H1 (cell line): Measurements from ENCODE around the gene DOCK3. TPM values are rescaled to one million over a fixed set of nuclear protein-coding genes. Genes with fewer than 3 reads are reported as not detected.

Source experiments
- CTCF ChIA-PET: fragments of 300-600 bp; sonication (Branson Sonifier 250); formaldehyde crosslinking; loops from one replicate; lab custom pipeline; 2021; ENCODE audit not compliant: partially characterized antibody; lab: Charles Lee
- POLR2A ChIA-PET: fragments of 300-600 bp; sonication (Branson Sonifier 250); formaldehyde crosslinking; loops from one replicate; lab custom pipeline; 2021; ENCODE audit warnings: inconsistent platforms; ENCODE audit not compliant: partially characterized antibody; lab: Charles Lee
- DNase-seq, 2 experiments: peaks; one replicate each; pipeline versions ENCODE4 v3.0.0 to v3.0.0-alpha.2; 2010 to 2022; ENCODE audit warnings: low spot score in 2 of 2, low read depth in 1 of 2, mixed read lengths in 1 of 2
- FAIRE-seq: peaks from 2 replicates; lab custom pipeline; 2011; peaks lifted over from hg19 to GRCh38; lab: Jason Lieb, UNC
- H2AFZ ChIP-seq: 2 replicates; pipeline ENCODE4 v1.8.1; 2012; ENCODE audit warnings: low read length, inconsistent platforms
- H2AK5ac ChIP-seq: 2 replicates; pipeline ENCODE4 v1.6.1; 2013; ENCODE audit warnings: low read depth, low read length
- H2BK120ac ChIP-seq: replicated peaks from 2 replicates; pipeline ENCODE3; 2013; ENCODE audit warnings: low read depth, low read length, inconsistent platforms
- H2BK12ac ChIP-seq: 2 replicates; pipeline ENCODE4 v1.6.1; 2013; ENCODE audit warnings: low read depth, low read length
- H2BK15ac ChIP-seq: 2 replicates; pipeline ENCODE4 v1.6.1; 2013; ENCODE audit warnings: low read length
- H2BK20ac ChIP-seq: 2 replicates; pipeline ENCODE4 v1.6.1; 2013; ENCODE audit warnings: low read length
- H2BK5ac ChIP-seq: 2 replicates; pipeline ENCODE4 v1.6.1; 2013; ENCODE audit warnings: low read depth, low read length
- H3K14ac ChIP-seq: 2 replicates; pipeline ENCODE4 v1.6.1; 2013; ENCODE audit warnings: inconsistent platforms; ENCODE audit not compliant: insufficient read length
- H3K18ac ChIP-seq: 2 replicates; pipeline ENCODE4 v1.6.1; 2013; ENCODE audit warnings: low read length; ENCODE audit errors: extremely low read depth
- H3K23ac ChIP-seq: 2 replicates; pipeline ENCODE4 v1.6.1; 2013; ENCODE audit warnings: inconsistent platforms; ENCODE audit not compliant: insufficient read length
- H3K23me2 ChIP-seq: 2 replicates; pipeline ENCODE4 v1.6.1; 2013; ENCODE audit warnings: low read depth, low read length
- H3K27ac ChIP-seq: 2 replicates; pipeline ENCODE4 v1.6.1; 2011; ENCODE audit warnings: low read depth, low read length, inconsistent platforms
- H3K27me3 ChIP-seq, 4 experiments: replicated peaks in 1 of 4; 1 replicate in 1 of 4; 2 replicates in 3 of 4; pipeline versions ENCODE4 v1.6.1 to v1.8.1; 2011 to 2013; ENCODE audit warnings: low read length in 3 of 4, mild to moderate bottlenecking in 3 of 4, inconsistent platforms in 2 of 4, mixed read lengths in 2 of 4, moderate library complexity in 1 of 4; ENCODE audit not compliant: control insufficient read depth in 3 of 4, insufficient read depth in 3 of 4; ENCODE audit errors: extremely low read depth in 1 of 4
- H3K36me3 ChIP-seq, 4 experiments: 2 replicates each; pipeline versions ENCODE4 v1.6.1 to v1.8.1; 2011 to 2013; ENCODE audit warnings: mild to moderate bottlenecking in 4 of 4, low read length in 3 of 4, moderate library complexity in 2 of 4, control low read depth in 1 of 4, inconsistent platforms in 1 of 4; ENCODE audit not compliant: insufficient read depth in 4 of 4, control insufficient read depth in 2 of 4
- H3K4ac ChIP-seq: replicated peaks from 2 replicates; pipeline ENCODE3; 2013; ENCODE audit warnings: low read length, low read depth, mixed read lengths, inconsistent platforms; ENCODE audit not compliant: insufficient read length
- H3K4me1 ChIP-seq, 4 experiments: replicated peaks in 1 of 4; 1 replicate in 1 of 4; 2 replicates in 3 of 4; pipeline versions ENCODE4 v1.6.1 to v1.8.1; 2011 to 2013; ENCODE audit warnings: low read length in 3 of 4, inconsistent platforms in 2 of 4, mixed read lengths in 1 of 4; ENCODE audit not compliant: insufficient read depth in 4 of 4, control insufficient read depth in 3 of 4
- H3K4me2 ChIP-seq, 2 experiments: 2 replicates each; pipeline versions ENCODE4 v1.6.1 to v1.8.1; 2011 to 2013; ENCODE audit warnings: low read depth in 2 of 2, low read length in 2 of 2, control low read depth in 1 of 2, inconsistent platforms in 1 of 2, mild to moderate bottlenecking in 1 of 2; ENCODE audit not compliant: insufficient read depth in 1 of 2
- H3K4me3 ChIP-seq, 4 experiments: fragments of 200-600, 300-600 bp in 1 of 4; sonication (generic), shearing (Covaris generic), sonication (Bioruptor Twin) in 1 of 4; 2 replicates each; pipeline versions ENCODE4 v1.5.1 to v1.8.1; 2011 to 2016; ENCODE audit warnings: low read length in 4 of 4, low read depth in 3 of 4, control low read depth in 2 of 4, inconsistent platforms in 2 of 4, mild to moderate bottlenecking in 2 of 4, mixed read lengths in 1 of 4, moderate library complexity in 1 of 4; ENCODE audit not compliant: insufficient read depth in 2 of 4; ENCODE audit errors: extremely low read depth in 1 of 4
- H3K56ac ChIP-seq: replicated peaks from 2 replicates; pipeline ENCODE3; 2013; ENCODE audit warnings: low read depth, mild to moderate bottlenecking, mixed read lengths, low read length, inconsistent platforms; ENCODE audit not compliant: insufficient read length
- H3K79me1 ChIP-seq: 2 replicates; pipeline ENCODE4 v1.6.1; 2013; ENCODE audit warnings: low read depth, low read length, control low read depth
- H3K79me2 ChIP-seq, 2 experiments: 2 replicates each; pipeline versions ENCODE4 v1.6.1 to v1.8.1; 2012 to 2013; ENCODE audit warnings: low read length in 2 of 2, mild to moderate bottlenecking in 2 of 2, inconsistent platforms in 1 of 2; ENCODE audit not compliant: insufficient read depth in 2 of 2, control insufficient read depth in 1 of 2
- H3K9ac ChIP-seq, 4 experiments: replicated peaks in 1 of 4; 1 replicate in 1 of 4; 2 replicates in 3 of 4; pipeline versions ENCODE4 v1.6.1 to v1.8.1; 2011 to 2013; ENCODE audit warnings: low read depth in 3 of 4, low read length in 3 of 4, control low read depth in 2 of 4, mild to moderate bottlenecking in 2 of 4, moderate library complexity in 2 of 4, inconsistent platforms in 1 of 4; ENCODE audit errors: extremely low read depth in 1 of 4
- H3K9me3 ChIP-seq, 2 experiments: 2 replicates each; pipeline versions ENCODE4 v1.6.1 to v1.8.1; 2012 to 2013; ENCODE audit warnings: mild to moderate bottlenecking in 2 of 2, moderate library complexity in 2 of 2, control low read depth in 1 of 2, inconsistent platforms in 1 of 2, low read depth in 1 of 2, low read length in 1 of 2, mixed read lengths in 1 of 2; ENCODE audit not compliant: insufficient read depth in 2 of 2
- H4K20me1 ChIP-seq, 2 experiments: replicated peaks in 1 of 2; 2 replicates each; pipeline versions ENCODE3 to v1.8.1; 2011 to 2013; ENCODE audit warnings: inconsistent platforms in 2 of 2, low read length in 2 of 2, mild to moderate bottlenecking in 1 of 2; ENCODE audit not compliant: insufficient read depth in 2 of 2, control insufficient read depth in 1 of 2
- H4K5ac ChIP-seq: 2 replicates; pipeline ENCODE4 v1.6.1; 2013; ENCODE audit warnings: low read length, low read depth, mixed read lengths, inconsistent platforms; ENCODE audit not compliant: insufficient read length
- H4K8ac ChIP-seq: 2 replicates; pipeline ENCODE4 v1.8.0; 2013; ENCODE audit warnings: mild to moderate bottlenecking, moderate library complexity, low read length, inconsistent platforms; ENCODE audit not compliant: insufficient read depth; ENCODE audit errors: extremely low read depth
- H4K91ac ChIP-seq: replicated peaks from 2 replicates; pipeline ENCODE3; 2013; ENCODE audit warnings: low read length, mixed read lengths, inconsistent platforms; ENCODE audit not compliant: insufficient read length
- ATF2 ChIP-seq: IDR thresholded peaks from 2 replicates; pipeline ENCODE4 v1.6.1; 2012; ENCODE audit warnings: low read length, inconsistent platforms
- BACH1 ChIP-seq: IDR thresholded peaks from 2 replicates; pipeline ENCODE4 v1.6.1; 2012; ENCODE audit warnings: low read length, improper control_type of control experiment
- CREB1 ChIP-seq: IDR thresholded peaks from 2 replicates; pipeline ENCODE4 v1.6.1; 2012; ENCODE audit warnings: inconsistent platforms
- SP2 ChIP-seq: IDR thresholded peaks from 2 replicates; pipeline ENCODE4 v1.6.1; 2012; ENCODE audit warnings: mild to moderate bottlenecking, low read length, inconsistent platforms
- ZNF274 ChIP-seq: IDR thresholded peaks from 2 replicates; pipeline ENCODE4 v1.7.0; 2012; ENCODE audit warnings: low read length, borderline replicate concordance; ENCODE audit errors: extremely low read depth
- WGBS, 2 experiments: shearing (Covaris generic) in 1 of 2; methylation state at CpG; one replicate each; pipeline versions ENCODE4 v1.1.6 to v1.1.7; 2013 to 2015; ENCODE audit warnings: low lambda C conversion rate in 2 of 2, mixed read lengths in 2 of 2, inconsistent platforms in 1 of 2, low coverage in 1 of 2, missing lambda C conversion rate in 1 of 2; ENCODE audit not compliant: insufficient replicate concordance in 2 of 2, insufficient coverage in 1 of 2, insufficient read length in 1 of 2; ENCODE audit errors: extremely low coverage in 1 of 2, missing lambda C conversion rate in 1 of 2; 5-methylcytosine and 5-hydroxymethylcytosine counted together
- polyA plus RNA-seq, 7 experiments: library from polyadenylated mRNA; depleted of rRNA in 3 of 7; stranded (reverse) in 5 of 7; unstranded in 2 of 7; fragments of >200 nt in 5 of 7; fragments of 200-250 nt in 2 of 7; gene quantifications; 1 replicate in 5 of 7; 2 replicates in 1 of 7; 4 replicates in 1 of 7; pipeline versions ENCODE4 v1.2.1 to v1.2.3, GENCODE V29; 2011 to 2013; ENCODE audit warnings: missing spikeins in 2 of 7, mixed read lengths in 2 of 7
- total RNA-seq: library from RNA; stranded (reverse); fragmentation: NEBNext Ultra II Directional; extraction: Animal tissue kit (Norgen Biotek cat#: 25700); gene quantifications from 2 replicates; pipeline ENCODE4 v1.2.1, GENCODE V29; 2021

DOCK3 gene
- total and polyA plus RNA-seq, 2 of the 8 experiments (the other 6 are each of a cell fraction or from before 2014, with no cell fraction given) = 2.7 to 5.0 TPM

- H2BK15ac ChIP-seq = no peak overlapping the region
- H3K27me3 ChIP-seq = no peaks in the 10 kb centered on the region
- DNase-seq (no peak), FAIRE-seq (no peak)
- no peak overlapping the region for H2BK12ac ChIP-seq
- H4K5ac ChIP-seq = no peak overlapping the region
- H2AFZ ChIP-seq = no peak overlapping the region
- H4K91ac ChIP-seq = no peak overlapping the region
- H3K18ac ChIP-seq = no peak overlapping the region
- H2BK5ac ChIP-seq = no peak overlapping the region
- H4K8ac ChIP-seq = no peak overlapping the region
- no peaks in the 10 kb centered on the region; the same call in 1 of the 2 replicates for H3K79me1 ChIP-seq
- no peak overlapping the region for H3K23ac ChIP-seq
- H4K20me1 ChIP-seq = peaks cover 2 to 8% of the 10 kb centered on the region in 2 experiments
- H2AK5ac ChIP-seq = no peak overlapping the region
- no peaks in the 10 kb centered on the region for H3K79me2 ChIP-seq
- H3K4me2 ChIP-seq = no peak overlapping the region
- no peak overlapping the region for H2BK120ac ChIP-seq
- H3K27ac ChIP-seq = no peak overlapping the region
- ChIA-PET POLR2A (interaction anchor here (0.6 to 1.8 kb wide), 2 partner anchors 9 to 564 kb away, joined by 3 to 7 read pairs; no protein-coding TSS in a partner anchor), CTCF (interaction anchor here (1.0 to 4.3 kb wide), 2 partner anchors 13 to 280 kb away, joined by 3 to 23 read pairs; no protein-coding TSS in a partner anchor)
- H2BK20ac ChIP-seq = no peak overlapping the region
- no peak overlapping the region for H3K4ac ChIP-seq
- H3K9me3 ChIP-seq = no peaks in the 10 kb centered on the region
- H3K14ac ChIP-seq = no peak overlapping the region
- H3K4me1 ChIP-seq = peaks cover 0 to 3% (median 0%) of the 10 kb centered on the region in 4 experiments; a peak in 1 of 7 replicates
- H3K23me2 ChIP-seq = no peaks in the 10 kb centered on the region
- TF ChIP-seq ZNF274 (no peak), CREB1 (no peak), SP2 (no peak), BACH1 (no peak), ATF2 (no peak)
- H3K9ac ChIP-seq = no peak overlapping the region
- no peak overlapping the region for H3K4me3 ChIP-seq
- H3K36me3 ChIP-seq = peaks cover 5 to 38% (median 16%) of the 10 kb centered on the region in 4 experiments; a peak in 5 of 8 replicates
- 99% methylated on average over 4 of the region's 4 CpGs; no CpG with 5 or more reads in 1 of the 2 experiments for WGBS, 2 experiments
- H3K56ac ChIP-seq = no peak overlapping the region
Measured at GRCh38 chr3:51401735-51402134, 727.0 kb downstream of the DOCK3 start.
